ENCODE measurements around the gene KCNIP4. TPM values are rescaled to one million over a fixed set of nuclear protein-coding genes. Genes with fewer than 3 reads are reported as not detected.

The KCNIP4 gene
- total RNA-seq, 1 donor from 2014 or later = not detected

GRCh38 chr4:21514022-21514694, 434.4 kb downstream of the KCNIP4 start:
- intact Hi-C loops (cut with DNase I) = loop anchor here (10.0 kb wide), 1 partner anchor 251 kb away; no protein-coding TSS in a partner anchor
- Histone ChIP-seq H3K36me3 (no peaks in the 10 kb centered on the region), H3K9me3 (no peaks in the 10 kb centered on the region), H3K27me3 (no peaks in the 10 kb centered on the region), H3K4me3 (no peak overlapping the region), H3K27ac (no peak overlapping the region), H3K4me1 (no peaks in the 10 kb centered on the region)
- no peak for TF ChIP-seq CTCF (IDR thresholded peaks at IDR 0.05)
- DNase-seq = no peak
- ATAC-seq = no peak

GRCh38 chr4:21512353-21512752, 436.2 kb downstream of the KCNIP4 start:
- ATAC-seq (no peak), DNase-seq (no peak)
- Histone ChIP-seq H3K27me3 (no peaks in the 10 kb centered on the region), H3K4me3 (no peak overlapping the region), H3K27ac (no peak overlapping the region), H3K4me1 (no peaks in the 10 kb centered on the region), H3K36me3 (no peaks in the 10 kb centered on the region), H3K9me3 (no peaks in the 10 kb centered on the region)
- intact Hi-C loops (cut with DNase I) = loop anchor here (10.0 kb wide), 1 partner anchor 252 kb away; no protein-coding TSS in a partner anchor
- peak; percentile 30 for TF ChIP-seq CTCF (IDR thresholded peaks at IDR 0.05)

- intact Hi-C loops (cut with DNase I) = no loop called here
- ATAC-seq = no peak
- no peaks in the 10 kb centered on the region for H3K27me3 ChIP-seq
- no peaks in the 10 kb centered on the region for H3K4me1 ChIP-seq
- H3K27ac ChIP-seq = no peak overlapping the region
- DNase-seq = no peak
- TF ChIP-seq CTCF (IDR thresholded peaks at IDR 0.05) = no peak
- no peaks in the 10 kb centered on the region for H3K36me3 ChIP-seq
- H3K9me3 ChIP-seq = no peaks in the 10 kb centered on the region
- H3K4me3 ChIP-seq = no peak overlapping the region
Measured at GRCh38 chr4:21507439-21507838, 441.1 kb downstream of the KCNIP4 start.

GRCh38 chr4:21490682-21491081, 457.9 kb downstream of the KCNIP4 start:
- no peaks in the 10 kb centered on the region for H3K36me3 ChIP-seq
- no peak overlapping the region for H3K4me3 ChIP-seq
- intact Hi-C loops (cut with DNase I) = no loop called here
- H3K4me1 ChIP-seq = no peaks in the 10 kb centered on the region
- no peak overlapping the region for H3K27ac ChIP-seq
- DNase-seq (no peak), ATAC-seq (no peak)
- no peak for TF ChIP-seq CTCF (IDR thresholded peaks at IDR 0.05)
- no peaks in the 10 kb centered on the region for H3K27me3 ChIP-seq
- no peaks in the 10 kb centered on the region for H3K9me3 ChIP-seq

- H3K4me3 ChIP-seq = no peak overlapping the region
- intact Hi-C loops (cut with DNase I) = no loop called here
- no peak for ATAC-seq
- no peaks in the 10 kb centered on the region for H3K36me3 ChIP-seq
- no peak for TF ChIP-seq CTCF (IDR thresholded peaks at IDR 0.05)
- H3K9me3 ChIP-seq = no peaks in the 10 kb centered on the region
- no peak for DNase-seq
- H3K27ac ChIP-seq = no peak overlapping the region
- H3K4me1 ChIP-seq = no peaks in the 10 kb centered on the region
- no peaks in the 10 kb centered on the region for H3K27me3 ChIP-seq
Measured at GRCh38 chr4:21476757-21477156, 471.8 kb downstream of the KCNIP4 start.

- H3K9me3 ChIP-seq = no peaks in the 10 kb centered on the region
- ATAC-seq = no peak
- H3K36me3 ChIP-seq = no peaks in the 10 kb centered on the region
- no peaks in the 10 kb centered on the region for H3K27me3 ChIP-seq
- TF ChIP-seq CTCF (IDR thresholded peaks at IDR 0.05) = no peak
- H3K27ac ChIP-seq = no peak overlapping the region
- intact Hi-C loops (cut with DNase I) = no loop called here
- no peak for DNase-seq
- H3K4me1 ChIP-seq = no peaks in the 10 kb centered on the region
- H3K4me3 ChIP-seq = no peak overlapping the region
Measured at GRCh38 chr4:21474195-21474594, 474.4 kb downstream of the KCNIP4 start.

Measured in upper lobe of right lung (tissue), 1 donor.